ENCODE results near the gene ABCD2.
"Not testable (repeated sequence)": the region's sequence is repeated elsewhere in the genome, so short reads cannot be mapped to it uniquely, and the experiment has no call there.

ABCD2 gene

GRCh38 chr12:39601951-39602350, 17.7 kb downstream of the ABCD2 start:
- H3K9ac ChIP-seq (ENCODE audit: low read depth, low read length); H3K36me3 ChIP-seq (ENCODE audit: insufficient read depth, low read length); H3K4me1 ChIP-seq (ENCODE audit: insufficient read depth, low read length); H3K9me3 ChIP-seq (ENCODE audit: control insufficient read depth, insufficient read depth, low read length): not testable (repeated sequence)

GRCh38 chr12:39595928-39596327, 23.7 kb downstream of the ABCD2 start:
- no peaks in the 10 kb centered on the region for H3K36me3 ChIP-seq (ENCODE audit: insufficient read depth, low read length)
- H3K9me3 ChIP-seq (ENCODE audit: control insufficient read depth, insufficient read depth, low read length): no peaks in the 10 kb centered on the region
- no peaks in the 10 kb centered on the region for H3K4me1 ChIP-seq (ENCODE audit: insufficient read depth, low read length)

GRCh38 chr12:39592295-39592694, 27.3 kb downstream of the ABCD2 start:
- Histone ChIP-seq H3K9ac (ENCODE audit: low read depth, low read length) (no peak overlapping the region), H3K9me3 (ENCODE audit: control insufficient read depth, insufficient read depth, low read length) (no peaks in the 10 kb centered on the region), H3K36me3 (ENCODE audit: insufficient read depth, low read length) (no peaks in the 10 kb centered on the region), H3K4me1 (ENCODE audit: insufficient read depth, low read length) (no peaks in the 10 kb centered on the region)

More at GRCh38 chr12:39595928-39596327, 23.7 kb downstream of the ABCD2 start:
- H3K9ac ChIP-seq (ENCODE audit: low read depth, low read length): no peak overlapping the region

- no peaks in the 10 kb centered on the region for H3K9me3 ChIP-seq (ENCODE audit: control insufficient read depth, insufficient read depth, low read length)
- H3K4me1 ChIP-seq (ENCODE audit: insufficient read depth, low read length): no peaks in the 10 kb centered on the region
- H3K9ac ChIP-seq (ENCODE audit: low read depth, low read length): no peak overlapping the region
- H3K36me3 ChIP-seq (ENCODE audit: insufficient read depth, low read length): no peaks in the 10 kb centered on the region
Measured at GRCh38 chr12:39588348-39588747, 31.3 kb downstream of the ABCD2 start.

GRCh38 chr12:39587225-39587624, 32.4 kb downstream of the ABCD2 start:
- H3K9me3 ChIP-seq (ENCODE audit: control insufficient read depth, insufficient read depth, low read length): no peaks in the 10 kb centered on the region
- no peaks in the 10 kb centered on the region for H3K36me3 ChIP-seq (ENCODE audit: insufficient read depth, low read length)
- no peak overlapping the region for H3K9ac ChIP-seq (ENCODE audit: low read depth, low read length)
- no peaks in the 10 kb centered on the region for H3K4me1 ChIP-seq (ENCODE audit: insufficient read depth, low read length)

- no peaks in the 10 kb centered on the region for H3K4me1 ChIP-seq (ENCODE audit: insufficient read depth, low read length)
- no peaks in the 10 kb centered on the region for H3K36me3 ChIP-seq (ENCODE audit: insufficient read depth, low read length)
- H3K9me3 ChIP-seq (ENCODE audit: control insufficient read depth, insufficient read depth, low read length): no peaks in the 10 kb centered on the region
- no peak overlapping the region for H3K9ac ChIP-seq (ENCODE audit: low read depth, low read length)
Measured at GRCh38 chr12:39586816-39587215, 32.8 kb downstream of the ABCD2 start.

- Histone ChIP-seq H3K4me1 (ENCODE audit: insufficient read depth, low read length) (no peaks in the 10 kb centered on the region), H3K36me3 (ENCODE audit: insufficient read depth, low read length) (no peaks in the 10 kb centered on the region), H3K9ac (ENCODE audit: low read depth, low read length) (no peak overlapping the region), H3K9me3 (ENCODE audit: control insufficient read depth, insufficient read depth, low read length) (no peaks in the 10 kb centered on the region)
Measured at GRCh38 chr12:39581592-39581991, 38.0 kb downstream of the ABCD2 start.

- H3K9ac ChIP-seq (ENCODE audit: low read depth, low read length): no peak overlapping the region
- H3K9me3 ChIP-seq (ENCODE audit: control insufficient read depth, insufficient read depth, low read length): no peaks in the 10 kb centered on the region; the same call in 1 of the 2 replicates
- H3K36me3 ChIP-seq (ENCODE audit: insufficient read depth, low read length): no peaks in the 10 kb centered on the region
- peaks cover 22% of the 10 kb centered on the region for H3K4me1 ChIP-seq (ENCODE audit: insufficient read depth, low read length)
Measured at GRCh38 chr12:39575498-39575875, 44.1 kb downstream of the ABCD2 start.

- Histone ChIP-seq H3K4me1 (ENCODE audit: insufficient read depth, low read length) (peaks cover 22% of the 10 kb centered on the region), H3K9ac (ENCODE audit: low read depth, low read length) (no peak overlapping the region), H3K36me3 (ENCODE audit: insufficient read depth, low read length) (no peaks in the 10 kb centered on the region), H3K9me3 (ENCODE audit: control insufficient read depth, insufficient read depth, low read length) (no peaks in the 10 kb centered on the region; the same call in none of the 2 replicates)
Measured at GRCh38 chr12:39574785-39575497, 44.7 kb downstream of the ABCD2 start.

GRCh38 chr12:39574378-39574777, 45.2 kb downstream of the ABCD2 start:
- peaks cover 22% of the 10 kb centered on the region for H3K4me1 ChIP-seq (ENCODE audit: insufficient read depth, low read length)

GRCh38 chr12:39573971-39574370, 45.6 kb downstream of the ABCD2 start:
- H3K9ac ChIP-seq (ENCODE audit: low read depth, low read length): no peak overlapping the region
- peaks cover 2% of the 10 kb centered on the region for H3K9me3 ChIP-seq (ENCODE audit: control insufficient read depth, insufficient read depth, low read length)
- no peaks in the 10 kb centered on the region for H3K36me3 ChIP-seq (ENCODE audit: insufficient read depth, low read length)
- peaks cover 22% of the 10 kb centered on the region for H3K4me1 ChIP-seq (ENCODE audit: insufficient read depth, low read length)

More at GRCh38 chr12:39574378-39574777, 45.2 kb downstream of the ABCD2 start:
- Histone ChIP-seq H3K36me3 (ENCODE audit: insufficient read depth, low read length) (no peaks in the 10 kb centered on the region), H3K9me3 (ENCODE audit: control insufficient read depth, insufficient read depth, low read length) (no peaks in the 10 kb centered on the region; the same call in none of the 2 replicates), H3K9ac (ENCODE audit: low read depth, low read length) (no peak overlapping the region)

GRCh38 chr12:39572551-39572950, 47.1 kb downstream of the ABCD2 start:
- Histone ChIP-seq H3K4me1 (ENCODE audit: insufficient read depth, low read length) (peaks cover 22% of the 10 kb centered on the region), H3K9me3 (ENCODE audit: control insufficient read depth, insufficient read depth, low read length) (peaks cover 6% of the 10 kb centered on the region), H3K9ac (ENCODE audit: low read depth, low read length) (no peak overlapping the region), H3K36me3 (ENCODE audit: insufficient read depth, low read length) (no peaks in the 10 kb centered on the region)

- H3K9ac ChIP-seq (ENCODE audit: low read depth, low read length): no peak overlapping the region
- H3K36me3 ChIP-seq (ENCODE audit: insufficient read depth, low read length): no peaks in the 10 kb centered on the region
Measured at GRCh38 chr12:39571351-39571750, 48.3 kb downstream of the ABCD2 start.

GRCh38 chr12:39553476-39553875, 66.1 kb downstream of the ABCD2 start:
- Histone ChIP-seq H3K9ac (ENCODE audit: low read depth, low read length) (no peak overlapping the region), H3K36me3 (ENCODE audit: insufficient read depth, low read length) (no peaks in the 10 kb centered on the region), H3K9me3 (ENCODE audit: control insufficient read depth, insufficient read depth, low read length) (peaks cover 4% of the 10 kb centered on the region; the same call in 1 of the 2 replicates), H3K4me1 (ENCODE audit: insufficient read depth, low read length) (no peaks in the 10 kb centered on the region)

More at GRCh38 chr12:39571351-39571750, 48.3 kb downstream of the ABCD2 start:
- Histone ChIP-seq H3K9me3 (ENCODE audit: control insufficient read depth, insufficient read depth, low read length) (peaks cover 6% of the 10 kb centered on the region), H3K4me1 (ENCODE audit: insufficient read depth, low read length) (peaks cover 22% of the 10 kb centered on the region)

GRCh38 chr12:39544211-39544610, 75.4 kb downstream of the ABCD2 start:
- not testable (repeated sequence) for H3K9ac ChIP-seq (ENCODE audit: low read depth, low read length); H3K36me3 ChIP-seq (ENCODE audit: insufficient read depth, low read length); H3K4me1 ChIP-seq (ENCODE audit: insufficient read depth, low read length); H3K9me3 ChIP-seq (ENCODE audit: control insufficient read depth, insufficient read depth, low read length)

Measured in ES-I3 (cell line).